ENCODE data around the gene PFKM.
A peak's percentile ranks its signal among the peaks of the same experiment; 100 is the strongest.

DNA sequence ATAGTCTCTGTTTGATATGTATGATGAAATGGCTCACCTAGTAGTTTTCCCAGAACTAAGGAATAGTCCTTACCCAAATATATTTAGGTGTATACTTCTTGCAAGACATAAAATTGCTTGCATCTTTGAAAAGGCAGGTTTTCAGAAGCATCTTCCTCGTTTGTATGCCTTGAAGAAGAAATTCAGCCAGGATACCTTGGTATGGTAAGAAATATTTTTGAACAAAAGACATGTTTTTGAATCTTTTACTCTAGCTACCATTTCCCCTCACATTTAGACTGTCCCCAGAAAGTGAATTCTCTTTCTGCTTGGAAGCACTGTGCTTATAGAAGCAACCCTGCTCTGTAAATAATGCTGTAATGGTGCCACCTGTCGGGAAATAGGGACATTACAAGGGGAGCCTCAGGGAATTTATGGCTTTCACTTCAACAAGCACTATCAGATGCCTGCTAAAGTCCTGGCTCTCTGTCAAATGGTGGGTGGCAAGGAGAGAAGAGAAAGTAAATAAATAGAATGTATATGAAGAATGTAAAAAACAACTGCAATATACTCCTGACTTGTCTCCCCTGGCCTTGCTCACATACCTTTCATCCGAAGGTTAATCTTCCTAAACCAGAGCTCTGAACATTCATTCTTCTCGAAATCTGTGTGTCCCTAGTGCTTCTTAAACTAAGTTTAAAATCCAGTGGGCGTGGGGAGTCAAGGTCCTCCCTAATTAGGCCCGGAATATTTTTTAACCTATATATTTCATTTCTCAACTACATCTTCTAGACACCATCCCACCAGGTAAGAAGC lies 70.4 kb downstream of the PFKM start:
- TF ChIP-seq, protein P1, sequence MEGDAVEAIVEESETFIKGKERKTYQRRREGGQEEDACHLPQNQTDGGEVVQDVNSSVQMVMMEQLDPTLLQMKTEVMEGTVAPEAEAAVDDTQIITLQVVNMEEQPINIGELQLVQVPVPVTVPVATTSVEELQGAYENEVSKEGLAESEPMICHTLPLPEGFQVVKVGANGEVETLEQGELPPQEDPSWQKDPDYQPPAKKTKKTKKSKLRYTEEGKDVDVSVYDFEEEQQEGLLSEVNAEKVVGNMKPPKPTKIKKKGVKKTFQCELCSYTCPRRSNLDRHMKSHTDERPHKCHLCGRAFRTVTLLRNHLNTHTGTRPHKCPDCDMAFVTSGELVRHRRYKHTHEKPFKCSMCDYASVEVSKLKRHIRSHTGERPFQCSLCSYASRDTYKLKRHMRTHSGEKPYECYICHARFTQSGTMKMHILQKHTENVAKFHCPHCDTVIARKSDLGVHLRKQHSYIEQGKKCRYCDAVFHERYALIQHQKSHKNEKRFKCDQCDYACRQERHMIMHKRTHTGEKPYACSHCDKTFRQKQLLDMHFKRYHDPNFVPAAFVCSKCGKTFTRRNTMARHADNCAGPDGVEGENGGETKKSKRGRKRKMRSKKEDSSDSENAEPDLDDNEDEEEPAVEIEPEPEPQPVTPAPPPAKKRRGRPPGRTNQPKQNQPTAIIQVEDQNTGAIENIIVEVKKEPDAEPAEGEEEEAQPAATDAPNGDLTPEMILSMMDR (conservative IDR thresholded peaks at IDR 0.05), result peak; percentile 94
- TF ChIP-seq ZFX (IDR thresholded peaks at IDR 0.05), result no peak
